ENCODE data around the gene GNAO1. TPM values are rescaled to one million over a fixed set of nuclear protein-coding genes. Genes with fewer than 3 reads are reported as not detected.

The GNAO1 gene
- total and polyA plus RNA-seq, 7 donors: 0.69 to 67.0 (median 28.8) TPM

GRCh38 chr16:56366945-56367344 is 175.7 kb downstream of the GNAO1 start:
- peaks cover 27 to 71% (median 43%) of the 10 kb centered on the region in 4 donors for H3K36me3 ChIP-seq
- no peaks in the 10 kb centered on the region for H3K9me3 ChIP-seq
- intact Hi-C loops (cut with DNase I): no loop called here
- no peak overlapping the region for H3K4me3 ChIP-seq
- no peak for DNase-seq
- no peak for TF ChIP-seq POLR2AphosphoS5 (IDR thresholded peaks at IDR 0.05)
- no peaks in the 10 kb centered on the region for H3K27me3 ChIP-seq
- 94 to 97% methylated on average over 9 of the region's 9 CpGs for WGBS, 2 donors
- peaks cover 0 to 26% (median 22%) of the 10 kb centered on the region in 4 donors for H3K4me1 ChIP-seq
- no peak overlapping the region for H3K27ac ChIP-seq

- Histone ChIP-seq H3K4me1 (peaks cover 0 to 34% (median 22%) of the 10 kb centered on the region in 4 donors), H3K4me3 (no peak overlapping the region), H3K27me3 (no peaks in the 10 kb centered on the region), H3K27ac (no peak overlapping the region), H3K9me3 (no peaks in the 10 kb centered on the region), H3K36me3 (peaks cover 19 to 63% (median 37%) of the 10 kb centered on the region in 4 donors)
- no peak for DNase-seq
- WGBS, 2 donors: 96 to 97% methylated on average over 6 of the region's 6 CpGs
- intact Hi-C loops (cut with DNase I): no loop called here
- TF ChIP-seq POLR2A (IDR thresholded peaks at IDR 0.05) (no peak), CTCF (IDR thresholded peaks at IDR 0.05) (no peak), POLR2AphosphoS5 (IDR thresholded peaks at IDR 0.05) (no peak), EP300 (IDR thresholded peaks at IDR 0.05) (no peak)
These were observed 176.5 kb downstream of the GNAO1 start for GRCh38 chr16:56367764-56368163.

GRCh38 chr16:56368545-56368944 is 177.3 kb downstream of the GNAO1 start:
- no peak for TF ChIP-seq POLR2A (IDR thresholded peaks at IDR 0.05)
- no peak for TF ChIP-seq CTCF (IDR thresholded peaks at IDR 0.05)
- TF ChIP-seq EP300 (IDR thresholded peaks at IDR 0.05): no peak
- no peak for TF ChIP-seq POLR2AphosphoS5 (IDR thresholded peaks at IDR 0.05)
- Histone ChIP-seq H3K27ac (no peak overlapping the region), H3K4me1 (peaks cover 0 to 42% (median 22%) of the 10 kb centered on the region in 4 donors), H3K9me3 (no peaks in the 10 kb centered on the region), H3K27me3 (no peaks in the 10 kb centered on the region), H3K4me3 (no peak overlapping the region), H3K36me3 (peaks cover 12 to 59% (median 29%) of the 10 kb centered on the region in 4 donors)
- 93% methylated on average over 2 of the region's 2 CpGs for WGBS, 2 donors
- DNase-seq: no peak
- intact Hi-C loops (cut with DNase I): no loop called here

- intact Hi-C loops (cut with DNase I): no loop called here
- no peak overlapping the region for H3K4me3 ChIP-seq
- H3K36me3 ChIP-seq: peaks cover 5 to 58% (median 24%) of the 10 kb centered on the region in 4 donors
- no peaks in the 10 kb centered on the region for H3K27me3 ChIP-seq
- peaks cover 0 to 42% (median 22%) of the 10 kb centered on the region in 4 donors for H3K4me1 ChIP-seq
- H3K9me3 ChIP-seq: no peaks in the 10 kb centered on the region
- H3K27ac ChIP-seq: peak overlapping the region in 1 of 4 donors; percentile 7
- no peak for DNase-seq
- no peak for TF ChIP-seq POLR2A (IDR thresholded peaks at IDR 0.05)
- no peak for TF ChIP-seq POLR2AphosphoS5 (IDR thresholded peaks at IDR 0.05)
- TF ChIP-seq EP300 (IDR thresholded peaks at IDR 0.05): no peak
- TF ChIP-seq CTCF (IDR thresholded peaks at IDR 0.05): no peak
- WGBS, 2 donors: 96% methylated on average over 5 of the region's 5 CpGs
These were observed 177.9 kb downstream of the GNAO1 start for GRCh38 chr16:56369202-56369601.

GRCh38 chr16:56370185-56370874 is 179.0 kb downstream of the GNAO1 start:
- Histone ChIP-seq H3K27ac (peak overlapping the region; percentile 27 to 72 (median 60)), H3K27me3 (no peaks in the 10 kb centered on the region), H3K9me3 (no peaks in the 10 kb centered on the region), H3K4me3 (no peak overlapping the region), H3K36me3 (peaks cover 5 to 51% (median 21%) of the 10 kb centered on the region in 4 donors), H3K4me1 (peaks cover 0 to 42% (median 22%) of the 10 kb centered on the region in 4 donors)
- TF ChIP-seq CTCF (IDR thresholded peaks at IDR 0.05): no peak
- no peak for TF ChIP-seq EP300 (IDR thresholded peaks at IDR 0.05)
- TF ChIP-seq POLR2A (IDR thresholded peaks at IDR 0.05): no peak
- no peak for TF ChIP-seq POLR2AphosphoS5 (IDR thresholded peaks at IDR 0.05)
- WGBS, 2 donors: 91 to 94% methylated on average over 2 of the region's 2 CpGs
- intact Hi-C loops (cut with DNase I): no loop called here
- DNase-seq: no peak
